Ectodermal cell (in vitro differentiated cells): ENCODE measurements around the gene PDCD4.

Experiments
- H3K27ac ChIP-seq: 2 replicates; pipeline ENCODE4 v1.7.0; 2013; ENCODE audit warnings: mild to moderate bottlenecking, low read depth, low read length; ENCODE audit not compliant: insufficient read depth, poor library complexity, severe bottlenecking
- H3K27me3 ChIP-seq: 2 replicates; pipeline ENCODE4 v1.7.0; 2013; ENCODE audit warnings: mild to moderate bottlenecking, low read length; ENCODE audit not compliant: insufficient read depth, control insufficient read depth, poor library complexity, severe bottlenecking
- H3K36me3 ChIP-seq: one replicate; pipeline ENCODE4 v1.7.0; 2013; ENCODE audit warnings: low read length; ENCODE audit not compliant: control insufficient read depth, insufficient read depth
- H3K4me1 ChIP-seq: one replicate; pipeline ENCODE4 v1.7.0; 2013; ENCODE audit warnings: low read length; ENCODE audit not compliant: control insufficient read depth, insufficient read depth
- H3K4me3 ChIP-seq: 2 replicates; pipeline ENCODE4 v1.7.0; 2013; ENCODE audit warnings: low read depth, low read length, control low read depth; ENCODE audit not compliant: insufficient read depth
- H3K9me3 ChIP-seq: 2 replicates; pipeline ENCODE4 v1.7.0; 2013; ENCODE audit warnings: mild to moderate bottlenecking, low read length, moderate library complexity; ENCODE audit not compliant: control insufficient read depth
- WGBS, 2 experiments: methylation state at CpG; one replicate each; pipeline ENCODE4 v1.1.7; 2013; ENCODE audit warnings: missing lambda C conversion rate in 2 of 2; 5-methylcytosine and 5-hydroxymethylcytosine counted together

The PDCD4 gene

DNA sequence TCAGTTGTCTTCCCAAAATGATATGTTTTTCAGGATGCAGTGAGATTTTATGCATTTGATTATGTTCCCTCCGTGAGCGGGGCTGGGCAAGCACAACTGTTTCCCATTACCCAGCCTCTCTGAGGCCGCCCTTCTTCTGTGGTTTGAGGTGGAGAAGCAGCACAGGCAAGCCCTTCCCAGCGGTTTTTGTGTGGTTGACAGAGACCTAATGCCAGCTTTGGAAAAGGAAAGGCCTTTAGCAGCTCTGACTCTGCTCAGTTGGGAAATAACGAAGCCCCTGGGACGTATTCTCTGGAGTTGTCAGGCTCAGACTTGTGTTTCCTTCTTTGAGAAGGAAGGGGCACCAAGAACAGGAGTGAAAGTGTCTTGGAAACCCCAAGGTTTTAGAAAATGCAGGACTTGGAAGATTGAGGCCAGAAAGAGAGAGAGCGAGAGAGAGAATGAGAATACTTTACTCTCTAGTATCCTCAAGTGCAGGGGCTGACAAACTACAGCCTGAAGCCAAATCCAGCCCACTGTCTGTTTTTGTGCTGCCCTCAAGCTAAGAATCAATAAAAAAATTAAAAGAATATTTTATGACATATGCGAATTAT is 20.6 kb upstream of the PDCD4 start:
- Histone ChIP-seq H3K36me3 (no peaks in the 10 kb centered on the region), H3K4me1 (no peaks in the 10 kb centered on the region), H3K4me3 (no peak overlapping the region), H3K27ac (no peak overlapping the region), H3K27me3 (no peaks in the 10 kb centered on the region), H3K9me3 (no peaks in the 10 kb centered on the region)
- WGBS, 2 experiments = 79 to 83% methylated on average over 7 of the region's 8 CpGs

- WGBS, 2 experiments = 71 to 76% methylated on average over 7 of the region's 7 CpGs
- no peaks in the 10 kb centered on the region for H3K36me3 ChIP-seq
- H3K4me1 ChIP-seq = no peaks in the 10 kb centered on the region
- H3K4me3 ChIP-seq = no peak overlapping the region
- no peaks in the 10 kb centered on the region for H3K9me3 ChIP-seq
- no peak overlapping the region for H3K27ac ChIP-seq
- no peaks in the 10 kb centered on the region for H3K27me3 ChIP-seq
Observed at GRCh38 chr10:110852255-110852896, 19.4 kb upstream of the PDCD4 start.

GRCh38 chr10:110852947-110853346 is 18.8 kb upstream of the PDCD4 start:
- 89 to 95% methylated on average over 4 of the region's 4 CpGs for WGBS, 2 experiments
- no peak overlapping the region for H3K27ac ChIP-seq

GRCh38 chr10:110853921-110854605 is 17.7 kb upstream of the PDCD4 start:
- Histone ChIP-seq H3K36me3 (no peaks in the 10 kb centered on the region), H3K27me3 (no peaks in the 10 kb centered on the region), H3K27ac (no peak overlapping the region), H3K9me3 (no peaks in the 10 kb centered on the region), H3K4me3 (no peak overlapping the region), H3K4me1 (no peaks in the 10 kb centered on the region)

More at GRCh38 chr10:110852947-110853346, 18.8 kb upstream of the PDCD4 start:
- Histone ChIP-seq H3K9me3 (no peaks in the 10 kb centered on the region), H3K36me3 (no peaks in the 10 kb centered on the region), H3K4me3 (no peak overlapping the region), H3K27me3 (no peaks in the 10 kb centered on the region), H3K4me1 (no peaks in the 10 kb centered on the region)

- Histone ChIP-seq H3K27ac (no peak overlapping the region), H3K4me3 (no peak overlapping the region), H3K27me3 (peaks cover 3% of the 10 kb centered on the region), H3K4me1 (no peaks in the 10 kb centered on the region), H3K9me3 (no peaks in the 10 kb centered on the region), H3K36me3 (no peaks in the 10 kb centered on the region)
- 78 to 82% methylated on average over 12 of the region's 12 CpGs for WGBS, 2 experiments
Observed at GRCh38 chr10:110857265-110858171, 14.2 kb upstream of the PDCD4 start.

GRCh38 chr10:110858297-110858934 is 13.3 kb upstream of the PDCD4 start:
- H3K4me3 ChIP-seq = no peak overlapping the region
- no peaks in the 10 kb centered on the region for H3K4me1 ChIP-seq
- peaks cover 7% of the 10 kb centered on the region for H3K27me3 ChIP-seq
- no peak overlapping the region for H3K27ac ChIP-seq
- H3K36me3 ChIP-seq = no peaks in the 10 kb centered on the region
- H3K9me3 ChIP-seq = no peaks in the 10 kb centered on the region
- 93 to 100% methylated on average over 1 of the region's 1 CpG for WGBS, 2 experiments

GRCh38 chr10:110859206-110859972 is 12.3 kb upstream of the PDCD4 start:
- Histone ChIP-seq H3K27ac (no peak overlapping the region), H3K36me3 (no peaks in the 10 kb centered on the region), H3K27me3 (peaks cover 10% of the 10 kb centered on the region), H3K9me3 (no peaks in the 10 kb centered on the region), H3K4me3 (no peak overlapping the region), H3K4me1 (peaks cover 2% of the 10 kb centered on the region)
- 91% methylated on average over 6 of the region's 6 CpGs for WGBS, 2 experiments

- H3K27ac ChIP-seq = no peak overlapping the region
- WGBS, 2 experiments = 86% methylated on average over 1 of the region's 1 CpG
- H3K4me1 ChIP-seq = peaks cover 8% of the 10 kb centered on the region
- no peaks in the 10 kb centered on the region for H3K9me3 ChIP-seq
- H3K27me3 ChIP-seq = peaks cover 10% of the 10 kb centered on the region
- H3K4me3 ChIP-seq = no peak overlapping the region
- no peaks in the 10 kb centered on the region for H3K36me3 ChIP-seq
Observed at GRCh38 chr10:110859973-110860376, 11.8 kb upstream of the PDCD4 start.

DNA sequence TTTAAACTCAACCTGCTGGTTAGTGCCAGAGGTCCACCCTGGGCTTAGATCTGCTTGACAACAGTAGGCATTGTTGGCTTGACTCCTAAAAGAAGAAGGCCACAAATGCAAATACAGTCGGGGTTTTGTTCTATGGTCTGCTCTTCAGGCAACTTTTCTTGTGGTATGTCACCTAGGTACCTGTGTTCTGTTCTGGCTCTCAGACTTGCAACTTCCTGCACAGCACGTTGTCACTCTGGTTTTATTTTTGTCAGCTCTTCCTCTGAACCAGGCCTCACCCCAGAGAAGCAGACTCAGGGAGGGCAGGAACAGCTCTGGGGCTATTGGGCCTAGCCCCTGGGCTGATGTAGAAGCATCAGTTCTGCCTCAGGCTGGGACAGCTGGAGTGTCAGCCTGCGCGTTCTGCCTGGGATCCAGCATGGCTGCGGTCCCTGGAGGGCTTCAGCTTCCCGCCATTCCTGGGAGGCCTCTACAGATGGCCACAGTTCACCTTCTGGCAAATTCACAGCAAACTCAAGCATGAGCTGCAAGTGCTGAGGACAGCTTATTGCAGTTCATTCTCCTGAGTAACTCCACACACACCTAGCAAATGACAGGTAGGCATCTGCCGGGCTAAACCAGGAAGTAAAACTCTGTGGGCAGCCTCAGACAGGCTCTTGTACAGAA is 11.0 kb upstream of the PDCD4 start:
- H3K9me3 ChIP-seq = no peaks in the 10 kb centered on the region
- no peaks in the 10 kb centered on the region for H3K36me3 ChIP-seq
- no peak overlapping the region for H3K27ac ChIP-seq
- H3K4me3 ChIP-seq = no peak overlapping the region
- H3K4me1 ChIP-seq = peaks cover 16% of the 10 kb centered on the region
- WGBS, 2 experiments = 91 to 93% methylated on average over 7 of the region's 7 CpGs
- peaks cover 10% of the 10 kb centered on the region for H3K27me3 ChIP-seq
